Astrocyte (in vitro differentiated cells and primary cell): ENCODE data around the gene VPS8. TPM values are rescaled to one million over a fixed set of nuclear protein-coding genes. Genes with fewer than 3 reads are reported as not detected.

Experiments
- DNase-seq: peaks from one replicate; pipeline ENCODE4 v3.0.0-alpha.2; 2010; ENCODE audit warnings: low read depth
- FAIRE-seq: peaks from 2 replicates; lab custom pipeline; 2011; peaks lifted over from hg19 to GRCh38; lab: Jason Lieb, UNC
- H2AFZ ChIP-seq: 2 replicates; pipeline ENCODE4 v1.6.0; 2012; ENCODE audit warnings: low read depth, low read length, inconsistent platforms
- H3K27ac ChIP-seq: 2 replicates; pipeline ENCODE4 v1.5.1; 2011; ENCODE audit warnings: low read depth, low read length, inconsistent platforms
- H3K27me3 ChIP-seq: 2 replicates; pipeline ENCODE4 v1.6.0; 2011; ENCODE audit warnings: low read length, inconsistent platforms; ENCODE audit not compliant: insufficient read depth
- H3K36me3 ChIP-seq: 2 replicates; pipeline ENCODE4 v1.5.1; 2011; ENCODE audit warnings: low read length, inconsistent platforms; ENCODE audit not compliant: insufficient read depth
- H3K4me1 ChIP-seq: 2 replicates; pipeline ENCODE4 v1.5.1; 2011; ENCODE audit warnings: low read length, inconsistent platforms; ENCODE audit not compliant: insufficient read depth
- H3K4me2 ChIP-seq: 2 replicates; pipeline ENCODE4 v1.6.0; 2012; ENCODE audit warnings: low read length, inconsistent platforms
- H3K4me3 ChIP-seq: 2 replicates; pipeline ENCODE4 v1.5.1; 2011; ENCODE audit warnings: low read depth, mild to moderate bottlenecking, low read length, inconsistent platforms; ENCODE audit not compliant: insufficient read depth
- H3K79me2 ChIP-seq: 2 replicates; pipeline ENCODE4 v1.6.0; 2012; ENCODE audit warnings: mild to moderate bottlenecking, low read length, inconsistent platforms; ENCODE audit not compliant: insufficient read depth
- H3K9ac ChIP-seq: 2 replicates; pipeline ENCODE4 v1.6.0; 2012; ENCODE audit warnings: mild to moderate bottlenecking, low read length, inconsistent platforms
- H3K9me3 ChIP-seq: 2 replicates; pipeline ENCODE4 v1.5.1; 2012; ENCODE audit warnings: low read depth, mild to moderate bottlenecking, low read length, inconsistent platforms; ENCODE audit not compliant: insufficient read depth
- H4K20me1 ChIP-seq: 2 replicates; pipeline ENCODE4 v1.6.0; 2012; ENCODE audit warnings: low read length, inconsistent platforms; ENCODE audit not compliant: insufficient read depth
- H3K27ac Mint-ChIP-seq: one replicate; pipeline ENCODE4 v1.8.0; 2021; ENCODE audit warnings: mild to moderate bottlenecking, mixed read lengths; ENCODE audit not compliant: unreplicated experiment
- H3K27me3 Mint-ChIP-seq: one replicate; pipeline ENCODE4 v1.8.0; 2021; ENCODE audit warnings: low read depth, mixed read lengths; ENCODE audit not compliant: unreplicated experiment
- H3K36me3 Mint-ChIP-seq: one replicate; pipeline ENCODE4 v1.8.0; 2021; ENCODE audit warnings: low read depth, mixed read lengths; ENCODE audit not compliant: unreplicated experiment
- H3K4me1 Mint-ChIP-seq: one replicate; pipeline ENCODE4 v1.8.0; 2021; ENCODE audit warnings: low read depth, mixed read lengths; ENCODE audit not compliant: unreplicated experiment
- H3K4me3 Mint-ChIP-seq: one replicate; pipeline ENCODE4 v1.8.0; 2021; ENCODE audit warnings: mild to moderate bottlenecking, moderate library complexity, mixed read lengths; ENCODE audit not compliant: unreplicated experiment
- H3K9me3 Mint-ChIP-seq: one replicate; pipeline ENCODE4 v1.8.0; 2021; ENCODE audit warnings: mild to moderate bottlenecking, mixed read lengths; ENCODE audit not compliant: unreplicated experiment
- EZH2 ChIP-seq: IDR thresholded peaks from 2 replicates; pipeline ENCODE4 v1.6.1; 2012; ENCODE audit warnings: mild to moderate bottlenecking, low read length, inconsistent platforms; ENCODE audit not compliant: insufficient read depth
- total RNA-seq: library from RNA; stranded (reverse); gene quantifications from 2 replicates; pipeline ENCODE4 v1.2.1, GENCODE V29; 2021
- TF ChIP-seq, protein P1 (sequence below): IDR thresholded peaks from 2 replicates; pipeline ENCODE4 v1.5.1; 2011; ENCODE audit warnings: low read depth, mild to moderate bottlenecking, inconsistent platforms, low read length, moderate library complexity; ENCODE audit not compliant: insufficient read depth

Gene VPS8
- total RNA-seq, 1 donor from 2014 or later: 40.7 TPM

GRCh38 chr3:185030951-185031350 is 219.0 kb downstream of the VPS8 start:
- no peaks in the 10 kb centered on the region for H3K27me3 ChIP-seq
- H3K9ac ChIP-seq: no peak overlapping the region
- H3K36me3 ChIP-seq: no peaks in the 10 kb centered on the region
- Mint-ChIP-seq H3K4me1 (no peaks in the 10 kb centered on the region), H3K27me3 (no peaks in the 10 kb centered on the region), H3K36me3 (peaks cover 24% of the 10 kb centered on the region), H3K4me3 (no peak overlapping the region), H3K9me3 (peaks cover 9% of the 10 kb centered on the region), H3K27ac (no peak overlapping the region)
- H3K4me2 ChIP-seq: no peak overlapping the region
- H3K27ac ChIP-seq: no peak overlapping the region
- no peaks in the 10 kb centered on the region for H3K79me2 ChIP-seq
- H4K20me1 ChIP-seq: no peaks in the 10 kb centered on the region
- H3K4me3 ChIP-seq: no peak overlapping the region
- no peak for DNase-seq
- H3K9me3 ChIP-seq: no peaks in the 10 kb centered on the region
- H2AFZ ChIP-seq: no peak overlapping the region
- no peaks in the 10 kb centered on the region for H3K4me1 ChIP-seq
- FAIRE-seq: no peak
- no peak for TF ChIP-seq EZH2
- TF ChIP-seq, protein P1, sequence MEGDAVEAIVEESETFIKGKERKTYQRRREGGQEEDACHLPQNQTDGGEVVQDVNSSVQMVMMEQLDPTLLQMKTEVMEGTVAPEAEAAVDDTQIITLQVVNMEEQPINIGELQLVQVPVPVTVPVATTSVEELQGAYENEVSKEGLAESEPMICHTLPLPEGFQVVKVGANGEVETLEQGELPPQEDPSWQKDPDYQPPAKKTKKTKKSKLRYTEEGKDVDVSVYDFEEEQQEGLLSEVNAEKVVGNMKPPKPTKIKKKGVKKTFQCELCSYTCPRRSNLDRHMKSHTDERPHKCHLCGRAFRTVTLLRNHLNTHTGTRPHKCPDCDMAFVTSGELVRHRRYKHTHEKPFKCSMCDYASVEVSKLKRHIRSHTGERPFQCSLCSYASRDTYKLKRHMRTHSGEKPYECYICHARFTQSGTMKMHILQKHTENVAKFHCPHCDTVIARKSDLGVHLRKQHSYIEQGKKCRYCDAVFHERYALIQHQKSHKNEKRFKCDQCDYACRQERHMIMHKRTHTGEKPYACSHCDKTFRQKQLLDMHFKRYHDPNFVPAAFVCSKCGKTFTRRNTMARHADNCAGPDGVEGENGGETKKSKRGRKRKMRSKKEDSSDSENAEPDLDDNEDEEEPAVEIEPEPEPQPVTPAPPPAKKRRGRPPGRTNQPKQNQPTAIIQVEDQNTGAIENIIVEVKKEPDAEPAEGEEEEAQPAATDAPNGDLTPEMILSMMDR: no peak

DNA sequence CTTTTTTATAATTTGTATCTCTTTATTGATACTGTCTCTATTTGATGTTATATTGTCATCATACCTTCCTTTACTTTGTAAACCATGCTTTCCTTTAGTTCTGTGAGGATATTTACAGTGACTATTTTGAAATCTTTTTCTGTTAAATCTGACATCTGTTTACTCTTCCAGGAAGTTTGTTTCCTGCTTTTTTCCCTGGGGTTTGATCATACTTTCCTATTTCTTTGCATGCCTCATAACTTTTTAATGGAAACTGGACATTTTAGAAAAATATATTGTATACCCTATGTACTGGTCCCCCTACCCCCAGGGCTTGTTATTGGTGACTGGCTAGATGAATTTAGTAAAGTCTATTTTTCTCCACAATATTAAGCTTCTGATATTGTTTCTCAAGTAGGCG is 225.8 kb downstream of the VPS8 start:
- no peak overlapping the region for H3K4me2 ChIP-seq
- no peak overlapping the region for H3K9ac ChIP-seq
- Mint-ChIP-seq H3K9me3 (peaks cover 12% of the 10 kb centered on the region), H3K27ac (no peak overlapping the region), H3K4me1 (no peaks in the 10 kb centered on the region), H3K36me3 (peaks cover 22% of the 10 kb centered on the region), H3K27me3 (no peaks in the 10 kb centered on the region), H3K4me3 (no peak overlapping the region)
- TF ChIP-seq, protein P1: no peak
- TF ChIP-seq EZH2: no peak
- no peak overlapping the region for H3K4me3 ChIP-seq
- H3K9me3 ChIP-seq: no peaks in the 10 kb centered on the region
- H3K27me3 ChIP-seq: no peaks in the 10 kb centered on the region
- no peaks in the 10 kb centered on the region for H3K36me3 ChIP-seq
- no peaks in the 10 kb centered on the region for H3K79me2 ChIP-seq
- no peak overlapping the region for H2AFZ ChIP-seq
- peaks cover 5% of the 10 kb centered on the region for H3K4me1 ChIP-seq
- H3K27ac ChIP-seq: no peak overlapping the region
- FAIRE-seq (no peak), DNase-seq (no peak)
- no peaks in the 10 kb centered on the region for H4K20me1 ChIP-seq

GRCh38 chr3:185040425-185040824 is 228.5 kb downstream of the VPS8 start:
- Histone ChIP-seq H3K27ac (no peak overlapping the region), H3K9me3 (no peaks in the 10 kb centered on the region), H2AFZ (no peak overlapping the region), H4K20me1 (no peaks in the 10 kb centered on the region), H3K4me2 (no peak overlapping the region), H3K4me1 (peaks cover 5% of the 10 kb centered on the region), H3K27me3 (no peaks in the 10 kb centered on the region), H3K79me2 (no peaks in the 10 kb centered on the region), H3K9ac (no peak overlapping the region), H3K36me3 (no peaks in the 10 kb centered on the region), H3K4me3 (no peak overlapping the region)
- H3K27ac Mint-ChIP-seq: no peak overlapping the region
- no peak overlapping the region for H3K4me3 Mint-ChIP-seq
- TF ChIP-seq, protein P1: no peak
- TF ChIP-seq EZH2: no peak
- H3K36me3 Mint-ChIP-seq: peaks cover 18% of the 10 kb centered on the region
- no peaks in the 10 kb centered on the region for H3K4me1 Mint-ChIP-seq
- no peaks in the 10 kb centered on the region for H3K27me3 Mint-ChIP-seq
- FAIRE-seq (no peak), DNase-seq (no peak)
- peaks cover 12% of the 10 kb centered on the region for H3K9me3 Mint-ChIP-seq
